B cell (primary cell): ENCODE results near the gene PPP2R5C. TPM values are rescaled to one million over a fixed set of nuclear protein-coding genes. Genes with fewer than 3 reads are reported as not detected.
"Not testable (repeated sequence)": the region's sequence is repeated elsewhere in the genome, so short reads cannot be mapped to it uniquely, and the experiment has no call there.

Experiments
- ATAC-seq: fragments of 200-7000 bp; cut with Tn5 transposase; one replicate; pipeline ENCODE4 v1.10.0; 2021; ENCODE audit warnings: low read depth, mild to moderate bottlenecking, moderate number of reproducible peaks, moderate library complexity
- CTCF ChIA-PET: fragments of 350-600 bp; sonication (Branson Sonifier 250); formaldehyde crosslinking; loops from one replicate; lab custom pipeline; 2021; ENCODE audit warnings: antibody characterized with exemption, inconsistent platforms; lab: Charles Lee
- POLR2A ChIA-PET: fragments of 350-600 bp; sonication (Branson Sonifier 250); formaldehyde crosslinking; loops from one replicate; lab custom pipeline; 2021; ENCODE audit warnings: antibody characterized with exemption; lab: Charles Lee
- DNase-seq: peaks from one replicate; pipeline ENCODE4 v3.0.0; 2013
- H2AFZ ChIP-seq: 2 replicates; pipeline ENCODE4 v1.6.1; 2012; ENCODE audit warnings: mild to moderate bottlenecking, low read depth, low read length; ENCODE audit not compliant: insufficient read depth, poor library complexity, severe bottlenecking
- H3K27ac ChIP-seq, 2 donors: 1 replicate in 1 of 2; 2 replicates in 1 of 2; pipeline ENCODE4 v1.5.1; 2012 to 2013; ENCODE audit warnings: low read length in 2 of 2, mild to moderate bottlenecking in 2 of 2, moderate library complexity in 1 of 2
- H3K27me3 ChIP-seq, 4 experiments: fragments of 200-600 bp in 1 of 4; sonication (generic) in 1 of 4; replicated peaks in 1 of 4; 1 replicate in 2 of 4; 2 replicates in 2 of 4; pipeline versions ENCODE4 v1.6.1 to v1.7.0; 2013 to 2016; ENCODE audit warnings: low read length in 3 of 4, mild to moderate bottlenecking in 2 of 4, mixed read lengths in 1 of 4, moderate library complexity in 1 of 4; ENCODE audit not compliant: insufficient read depth in 4 of 4, control insufficient read depth in 3 of 4; ENCODE audit errors: control extremely low read depth in 1 of 4
- H3K36me3 ChIP-seq, 2 experiments: replicated peaks in 1 of 2; 1 replicate in 1 of 2; 2 replicates in 1 of 2; pipeline versions ENCODE4 v1.6.1 to v1.7.1; 2013; ENCODE audit warnings: low read length in 1 of 2; ENCODE audit not compliant: insufficient read depth in 2 of 2, control insufficient read depth in 1 of 2; ENCODE audit errors: control extremely low read depth in 1 of 2, extremely low read depth in 1 of 2
- H3K4me1 ChIP-seq, 2 donors: fragments of 200-600 bp in 1 of 2; sonication (generic) in 1 of 2; 1 replicate in 1 of 2; 2 replicates in 1 of 2; pipeline versions ENCODE4 v1.5.1 to v1.6.1; 2013 to 2017; ENCODE audit warnings: low read length in 2 of 2; ENCODE audit not compliant: control insufficient read depth in 2 of 2, insufficient read depth in 2 of 2
- H3K4me2 ChIP-seq: replicated peaks from 2 replicates; pipeline ENCODE3; 2012; ENCODE audit warnings: mild to moderate bottlenecking, low read depth, low read length; ENCODE audit not compliant: poor library complexity, severe bottlenecking
- H3K4me3 ChIP-seq, 5 experiments: fragments of 200-600 bp in 1 of 5; sonication (generic) in 1 of 5; 1 replicate in 3 of 5; 2 replicates in 2 of 5; pipeline versions ENCODE4 v1.5.1 to v1.7.0; 2011 to 2016; ENCODE audit warnings: low read length in 4 of 5, mild to moderate bottlenecking in 4 of 5, low read depth in 2 of 5, control low read depth in 1 of 5, moderate library complexity in 1 of 5; ENCODE audit not compliant: insufficient read depth in 1 of 5; ENCODE audit errors: control extremely low read depth in 1 of 5, extremely low read depth in 1 of 5
- H3K79me2 ChIP-seq: fragments of 200-600 bp; sonication (generic); one replicate; pipeline ENCODE4 v1.6.0; 2016; ENCODE audit warnings: low read length; ENCODE audit not compliant: control insufficient read depth, insufficient read depth
- H3K9ac ChIP-seq: fragments of 200-600 bp; sonication (generic); 2 replicates; pipeline ENCODE4 v1.6.1; 2017; ENCODE audit warnings: mild to moderate bottlenecking, low read length, moderate library complexity
- H3K9me3 ChIP-seq, 3 donors: one replicate each; pipeline versions ENCODE4 v1.6.1 to v1.7.1; 2013; ENCODE audit warnings: low read length in 2 of 3; ENCODE audit not compliant: control insufficient read depth in 2 of 3, insufficient read depth in 1 of 3; ENCODE audit errors: control extremely low read depth in 1 of 3
- H4K20me1 ChIP-seq: 2 replicates; pipeline ENCODE4 v1.6.0; 2012; ENCODE audit warnings: mild to moderate bottlenecking, low read length; ENCODE audit not compliant: insufficient read depth, control insufficient read depth, poor library complexity, severe bottlenecking
- H3K27ac Mint-ChIP-seq: one replicate; pipeline ENCODE4 v1.8.0; 2021; ENCODE audit warnings: mixed read lengths
- H3K27me3 Mint-ChIP-seq: one replicate; pipeline ENCODE4 v1.8.0; 2021; ENCODE audit warnings: mixed read lengths
- H3K4me1 Mint-ChIP-seq: one replicate; pipeline ENCODE4 v1.8.0; 2021; ENCODE audit warnings: mixed read lengths
- H3K4me3 Mint-ChIP-seq: one replicate; pipeline ENCODE4 v1.8.0; 2021; ENCODE audit warnings: mixed read lengths
- H3K9me3 Mint-ChIP-seq: one replicate; pipeline ENCODE4 v1.8.0; 2022; ENCODE audit warnings: mixed read lengths; ENCODE audit not compliant: insufficient read depth
- CTCF ChIP-seq: fragments of 200-600 bp; IDR thresholded peaks from one replicate; pipeline ENCODE4 v1.8.0; 2022; ENCODE audit warnings: antibody characterized with exemption, mild to moderate bottlenecking
- EZH2 ChIP-seq: IDR thresholded peaks from 2 replicates; pipeline ENCODE4 v1.6.1; 2012; ENCODE audit warnings: borderline replicate concordance, low read depth, mild to moderate bottlenecking, moderate library complexity, low read length; ENCODE audit not compliant: insufficient read depth, poor library complexity, severe bottlenecking
- WGBS: methylation state at CpG from one replicate; pipeline ENCODE4 v1.1.5; 2013; ENCODE audit warnings: missing lambda C conversion rate; ENCODE audit not compliant: insufficient coverage; 5-methylcytosine and 5-hydroxymethylcytosine counted together
- intact Hi-C: fragments of 100-400 bp; cut with micrococcal nuclease; formaldehyde crosslinking; loops from one replicate; pipeline ENCODE4 v1.10.0; 2022
- polyA minus RNA-seq: library from RNA; depleted of rRNA, polyadenylated mRNA; stranded (reverse); fragments of >200 nt; gene quantifications from 2 replicates; pipeline ENCODE4 v1.2.3, GENCODE V29; 2012
- polyA plus RNA-seq: library from polyadenylated mRNA; depleted of rRNA; stranded (reverse); fragments of >200 nt; gene quantifications from 2 replicates; pipeline ENCODE4 v1.2.3, GENCODE V29; 2012
- total RNA-seq, 2 donors: library from RNA; stranded (reverse); fragments of 120-200 nt in 1 of 2; gene quantifications; 1 replicate in 1 of 2; 2 replicates in 1 of 2; pipeline versions ENCODE4 v1.2.3 to v1.2.4, GENCODE V29; 2013 to 2022

PPP2R5C gene
- total RNA-seq = 330 and 337 TPM in 2 replicates
- total RNA-seq (2013) = 174 TPM
- 91.7 and 113 TPM in 2 replicates for polyA plus RNA-seq
- polyA minus RNA-seq = 80.1 and 125 TPM in 2 replicates

- ATAC-seq (peak; percentile 63), DNase-seq (peak; percentile 93)
- ChIA-PET CTCF (interaction anchor here (0.8 to 3.2 kb wide), 10 partner anchors 9 to 553 kb away, joined by 3 to 14 read pairs (median 4); no protein-coding TSS in a partner anchor), POLR2A (interaction anchor here (0.6 to 3.0 kb wide), 6 partner anchors 10 to 204 kb away, joined by 4 to 21 read pairs (median 8); no protein-coding TSS in a partner anchor)
- Mint-ChIP-seq H3K27ac (peak within 1 kb of the TSS; percentile 92), H3K4me1 (peaks cover 14% of the 10 kb centered on the region), H3K4me3 (peak within 1 kb of the TSS; percentile 94), H3K9me3 (no peaks in the 10 kb centered on the region), H3K27me3 (no peaks in the 10 kb centered on the region)
- Histone ChIP-seq H3K27ac (peak within 1 kb of the TSS; percentile 66 to 78), H2AFZ (peak within 1 kb of the TSS; percentile 94), H3K4me1 (peaks cover 11 to 12% of the 10 kb centered on the region in 2 donors), H3K9me3 (no peaks in the 10 kb centered on the region), H3K79me2 (no peaks in the 10 kb centered on the region), H3K27me3 (no peaks in the 10 kb centered on the region), H3K4me2 (peak within 1 kb of the TSS; percentile 99), H3K36me3 (peaks cover 0 to 6% of the 10 kb centered on the region in 2 experiments), H3K9ac (peak within 1 kb of the TSS; percentile 94), H4K20me1 (peaks cover 4% of the 10 kb centered on the region), H3K4me3 (peak within 1 kb of the TSS; percentile 73 to 96 (median 87))
- no peak for TF ChIP-seq EZH2
- no peak for TF ChIP-seq CTCF
- under 1% methylated on average over 70 of the region's 110 CpGs for WGBS
- intact Hi-C loops = loop anchor here (2.0 kb wide), 3 partner anchors 54 to 602 kb away; partner anchors contain the start of genes CINP, TECPR2 and ZNF839
Observed at GRCh38 chr14:101761032-101761880, at the start of gene PPP2R5C. TSS of gene PPP2R5C (plus strand) at chr14:101761709. CDS start at chr14:101761894, 185 bp downstream.

- H3K9me3 Mint-ChIP-seq, H2AFZ ChIP-seq, H3K27ac Mint-ChIP-seq, H3K4me3 ChIP-seq, H3K36me3 ChIP-seq, H3K9ac ChIP-seq, H3K4me2 ChIP-seq, H3K79me2 ChIP-seq, H3K4me3 Mint-ChIP-seq, H3K27ac ChIP-seq, H4K20me1 ChIP-seq, ATAC-seq, intact Hi-C loops, POLR2A ChIA-PET, H3K4me1 Mint-ChIP-seq, DNase-seq, CTCF ChIA-PET: not testable (repeated sequence)
- no CpG with 5 or more reads among the region's 12 CpGs for WGBS
- peaks cover 10% of the 10 kb centered on the region for H3K27me3 Mint-ChIP-seq
- Histone ChIP-seq H3K4me1 (peaks cover 7 to 12% of the 10 kb centered on the region in 2 donors), H3K9me3 (peaks cover 0 to 13% (median 5%) of the 10 kb centered on the region in 3 donors), H3K27me3 (peaks cover 0 to 21% (median 3%) of the 10 kb centered on the region in 4 experiments)
Observed at GRCh38 chr14:101711857-101712233, 49.7 kb upstream of the PPP2R5C start.

DNA sequence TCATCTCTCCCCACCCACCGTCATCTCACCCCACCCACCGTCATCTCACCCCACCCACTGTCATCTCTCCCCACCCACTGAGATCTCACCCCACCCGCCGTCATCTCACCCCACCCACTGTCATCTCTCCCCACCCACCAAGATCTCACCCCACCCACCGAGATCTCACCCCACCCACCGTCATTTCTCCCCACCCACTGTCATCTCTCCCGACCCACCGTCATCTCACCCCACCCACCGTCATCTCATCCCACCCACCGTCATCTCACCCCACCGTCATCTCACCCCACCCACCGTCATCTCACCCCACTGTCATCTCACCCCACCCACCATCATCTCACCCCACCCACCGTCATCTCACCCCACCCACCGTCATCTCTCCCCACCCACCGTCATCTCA lies 49.2 kb upstream of the PPP2R5C start:
- H3K4me3 Mint-ChIP-seq, H3K9ac ChIP-seq, H3K9me3 Mint-ChIP-seq, H3K4me3 ChIP-seq, POLR2A ChIA-PET, H3K27ac ChIP-seq, intact Hi-C loops, H3K79me2 ChIP-seq, ATAC-seq, H3K4me1 ChIP-seq, H3K36me3 ChIP-seq, H3K4me2 ChIP-seq, H2AFZ ChIP-seq, H3K4me1 Mint-ChIP-seq, H4K20me1 ChIP-seq, DNase-seq, CTCF ChIA-PET, H3K27ac Mint-ChIP-seq: not testable (repeated sequence)
- Histone ChIP-seq H3K27me3 (peaks cover 0 to 26% (median 5%) of the 10 kb centered on the region in 4 experiments), H3K9me3 (peaks cover 0 to 13% (median 5%) of the 10 kb centered on the region in 3 donors)
- WGBS = 96% methylated on average over 4 of the region's 15 CpGs
- H3K27me3 Mint-ChIP-seq = peaks cover 12% of the 10 kb centered on the region
